ENCODE measurements around the gene UNC13D. TPM values are rescaled to one million over a fixed set of nuclear protein-coding genes. Genes with fewer than 3 reads are reported as not detected.

Gene UNC13D
- total RNA-seq, 1 experiment from 2014 or later = 12.7 TPM

GRCh38 chr17:75829747-75830146, 14.5 kb downstream of the UNC13D start:
- no peaks in the 10 kb centered on the region for H3K36me3 ChIP-seq (ENCODE audit: control insufficient read depth, insufficient read depth, low read length)
- POLR2A ChIA-PET = interaction anchor here (0.6 kb wide), 1 partner anchor 899 kb away, joined by 6 read pairs; no protein-coding TSS in a partner anchor
- H3K4me3 ChIP-seq (ENCODE audit: low read depth in 2 of 2, low read length in 2 of 2) = no peak overlapping the region
- DNase-seq (ENCODE audit: low read depth, low spot score) = no peak
- intact Hi-C loops (cut with micrococcal nuclease; ENCODE audit: unreplicated experiment) (no loop called here), in situ Hi-C loops (cut with HindIII; ENCODE audit: low pct_unique_long_range_greater_than_20kb, low sequenced_read_pairs) (no loop called here)
- CTCF ChIA-PET = interaction anchor here (0.6 to 1.3 kb wide), 5 partner anchors 9 to 54 kb away, joined by 3 to 4 read pairs (median 3); a partner anchor contains a TSS
- H3K4me1 ChIP-seq (ENCODE audit: control insufficient read depth, insufficient read depth, low read length) = no peaks in the 10 kb centered on the region; the same call in 1 of the 2 replicates
- H3K27me3 ChIP-seq (ENCODE audit: control insufficient read depth, insufficient read depth, low read length) = no peaks in the 10 kb centered on the region
- ATAC-seq = no peak
- no peak for TF ChIP-seq SIN3A (IDR thresholded peaks at IDR 0.05; ENCODE audit: borderline replicate concordance, insufficient read depth, low read depth, low read length)
- no peak for TF ChIP-seq TCF7L2 (IDR thresholded peaks at IDR 0.05; ENCODE audit: low read depth, low read length)
- TF ChIP-seq CTCF (IDR thresholded peaks at IDR 0.05) = no peak
- no peak for TF ChIP-seq REST (IDR thresholded peaks at IDR 0.05; ENCODE audit: insufficient read depth in 1 of 2, low read depth in 2 of 2, low read length in 1 of 2)
- TF ChIP-seq POLR2AphosphoS5 (IDR thresholded peaks at IDR 0.05; ENCODE audit: low read depth, low read length) = no peak
- no TSS peak for BruUV-seq (replicated peaks)
- H3K9me3 ChIP-seq (ENCODE audit: control insufficient read depth, insufficient read depth, low read depth, low read length) = no peaks in the 10 kb centered on the region
- H3K27ac ChIP-seq (ENCODE audit: low read length) = no peak overlapping the region

GRCh38 chr17:75828741-75829140, 15.5 kb downstream of the UNC13D start:
- POLR2A ChIA-PET = no interaction called here
- no peaks in the 10 kb centered on the region for H3K27me3 ChIP-seq (ENCODE audit: control insufficient read depth, insufficient read depth, low read length)
- no peaks in the 10 kb centered on the region; the same call in 1 of the 2 replicates for H3K4me1 ChIP-seq (ENCODE audit: control insufficient read depth, insufficient read depth, low read length)
- no peak for DNase-seq (ENCODE audit: low read depth, low spot score)
- no peaks in the 10 kb centered on the region; the same call in 1 of the 2 replicates for H3K36me3 ChIP-seq (ENCODE audit: control insufficient read depth, insufficient read depth, low read length)
- H3K27ac ChIP-seq (ENCODE audit: low read length) = no peak overlapping the region
- in situ Hi-C loops (cut with HindIII; ENCODE audit: low pct_unique_long_range_greater_than_20kb, low sequenced_read_pairs) = no loop called here
- no peak overlapping the region for H3K4me3 ChIP-seq (ENCODE audit: low read depth in 2 of 2, low read length in 2 of 2)
- CTCF ChIA-PET = interaction anchor here (0.9 kb wide), 1 partner anchor 21 kb away, joined by 3 read pairs; no protein-coding TSS in a partner anchor
- ATAC-seq = no peak
- TF ChIP-seq REST (IDR thresholded peaks at IDR 0.05; ENCODE audit: insufficient read depth in 1 of 2, low read depth in 2 of 2, low read length in 1 of 2) (no peak), POLR2AphosphoS5 (IDR thresholded peaks at IDR 0.05; ENCODE audit: low read depth, low read length) (no peak), CTCF (IDR thresholded peaks at IDR 0.05) (no peak), SIN3A (IDR thresholded peaks at IDR 0.05; ENCODE audit: borderline replicate concordance, insufficient read depth, low read depth, low read length) (no peak), TCF7L2 (IDR thresholded peaks at IDR 0.05; ENCODE audit: low read depth, low read length) (no peak)
- intact Hi-C loops (cut with micrococcal nuclease; ENCODE audit: unreplicated experiment) = no loop called here
- H3K9me3 ChIP-seq (ENCODE audit: control insufficient read depth, insufficient read depth, low read depth, low read length) = no peaks in the 10 kb centered on the region
- no TSS peak for BruUV-seq (replicated peaks)
